ENCODE results near the gene LTBP1. TPM values are rescaled to one million over a fixed set of nuclear protein-coding genes. Genes with fewer than 3 reads are reported as not detected.

LTBP1 gene
- total RNA-seq, 6 experiments from 2014 or later: 260 to 409 (median 335) TPM

- H3K27ac Mint-ChIP-seq: no peak overlapping the region
- H3K4me1 Mint-ChIP-seq (ENCODE audit: low read depth): peaks cover 32% of the 10 kb centered on the region
- H3K36me3 Mint-ChIP-seq (ENCODE audit: low read depth): peaks cover 44% of the 10 kb centered on the region
- H3K27me3 Mint-ChIP-seq (ENCODE audit: insufficient read depth): peaks cover 5% of the 10 kb centered on the region; the same call in 1 of the 2 replicates
- TF ChIP-seq, protein P1, sequence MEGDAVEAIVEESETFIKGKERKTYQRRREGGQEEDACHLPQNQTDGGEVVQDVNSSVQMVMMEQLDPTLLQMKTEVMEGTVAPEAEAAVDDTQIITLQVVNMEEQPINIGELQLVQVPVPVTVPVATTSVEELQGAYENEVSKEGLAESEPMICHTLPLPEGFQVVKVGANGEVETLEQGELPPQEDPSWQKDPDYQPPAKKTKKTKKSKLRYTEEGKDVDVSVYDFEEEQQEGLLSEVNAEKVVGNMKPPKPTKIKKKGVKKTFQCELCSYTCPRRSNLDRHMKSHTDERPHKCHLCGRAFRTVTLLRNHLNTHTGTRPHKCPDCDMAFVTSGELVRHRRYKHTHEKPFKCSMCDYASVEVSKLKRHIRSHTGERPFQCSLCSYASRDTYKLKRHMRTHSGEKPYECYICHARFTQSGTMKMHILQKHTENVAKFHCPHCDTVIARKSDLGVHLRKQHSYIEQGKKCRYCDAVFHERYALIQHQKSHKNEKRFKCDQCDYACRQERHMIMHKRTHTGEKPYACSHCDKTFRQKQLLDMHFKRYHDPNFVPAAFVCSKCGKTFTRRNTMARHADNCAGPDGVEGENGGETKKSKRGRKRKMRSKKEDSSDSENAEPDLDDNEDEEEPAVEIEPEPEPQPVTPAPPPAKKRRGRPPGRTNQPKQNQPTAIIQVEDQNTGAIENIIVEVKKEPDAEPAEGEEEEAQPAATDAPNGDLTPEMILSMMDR (IDR thresholded peaks at IDR 0.05): no peak
- no peak overlapping the region for H3K4me3 Mint-ChIP-seq
- no peak for DNase-seq
- no peaks in the 10 kb centered on the region for H3K9me3 Mint-ChIP-seq
Measured at GRCh38 chr2:33369191-33369590, 422.4 kb downstream of the LTBP1 start.

DNA sequence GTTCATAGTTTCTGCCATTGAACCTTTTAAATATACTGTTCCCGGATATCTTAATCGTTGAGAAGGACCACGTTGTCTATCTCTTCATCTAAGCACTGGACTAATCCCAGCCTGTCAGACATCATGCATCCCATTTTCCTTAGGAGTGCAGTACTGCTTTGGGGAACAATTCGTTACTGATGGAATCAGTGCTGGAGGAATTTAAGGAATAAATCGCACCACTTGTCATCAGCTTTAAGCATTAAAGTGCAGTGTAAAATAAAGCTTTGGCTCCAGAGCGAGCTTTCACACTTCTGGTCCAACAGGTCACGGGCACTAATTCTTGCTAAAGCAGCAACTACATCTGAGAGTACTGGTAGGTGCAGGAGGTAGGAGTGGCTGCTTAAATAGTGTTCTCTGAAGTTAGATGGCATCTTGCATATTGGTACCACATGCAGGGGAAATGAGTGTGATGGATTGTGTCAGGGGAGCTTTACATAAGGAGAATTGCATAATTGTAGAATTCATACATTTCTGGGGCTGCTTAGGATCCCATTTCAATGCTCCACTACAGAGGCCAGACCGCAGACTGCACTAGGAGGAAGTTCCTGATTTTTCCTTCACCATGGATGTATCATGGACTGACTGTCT is 424.0 kb downstream of the LTBP1 start:
- no peaks in the 10 kb centered on the region for H3K9me3 Mint-ChIP-seq
- TF ChIP-seq, protein P1 (IDR thresholded peaks at IDR 0.05): no peak
- no peak overlapping the region for H3K4me3 Mint-ChIP-seq
- peaks cover 2% of the 10 kb centered on the region for H3K27me3 Mint-ChIP-seq (ENCODE audit: insufficient read depth)
- H3K27ac Mint-ChIP-seq: no peak overlapping the region
- H3K36me3 Mint-ChIP-seq (ENCODE audit: low read depth): peaks cover 37% of the 10 kb centered on the region
- DNase-seq: no peak
- peaks cover 33% of the 10 kb centered on the region for H3K4me1 Mint-ChIP-seq (ENCODE audit: low read depth)

- Mint-ChIP-seq H3K36me3 (ENCODE audit: low read depth) (peaks cover 35% of the 10 kb centered on the region), H3K4me3 (no peak overlapping the region), H3K27me3 (ENCODE audit: insufficient read depth) (peaks cover 4% of the 10 kb centered on the region), H3K4me1 (ENCODE audit: low read depth) (peaks cover 30% of the 10 kb centered on the region), H3K27ac (no peak overlapping the region; the same call in 1 of the 2 replicates), H3K9me3 (no peaks in the 10 kb centered on the region)
- no peak for DNase-seq
- TF ChIP-seq, protein P1 (IDR thresholded peaks at IDR 0.05): no peak
Measured at GRCh38 chr2:33371304-33372090, 424.7 kb downstream of the LTBP1 start.

DNA sequence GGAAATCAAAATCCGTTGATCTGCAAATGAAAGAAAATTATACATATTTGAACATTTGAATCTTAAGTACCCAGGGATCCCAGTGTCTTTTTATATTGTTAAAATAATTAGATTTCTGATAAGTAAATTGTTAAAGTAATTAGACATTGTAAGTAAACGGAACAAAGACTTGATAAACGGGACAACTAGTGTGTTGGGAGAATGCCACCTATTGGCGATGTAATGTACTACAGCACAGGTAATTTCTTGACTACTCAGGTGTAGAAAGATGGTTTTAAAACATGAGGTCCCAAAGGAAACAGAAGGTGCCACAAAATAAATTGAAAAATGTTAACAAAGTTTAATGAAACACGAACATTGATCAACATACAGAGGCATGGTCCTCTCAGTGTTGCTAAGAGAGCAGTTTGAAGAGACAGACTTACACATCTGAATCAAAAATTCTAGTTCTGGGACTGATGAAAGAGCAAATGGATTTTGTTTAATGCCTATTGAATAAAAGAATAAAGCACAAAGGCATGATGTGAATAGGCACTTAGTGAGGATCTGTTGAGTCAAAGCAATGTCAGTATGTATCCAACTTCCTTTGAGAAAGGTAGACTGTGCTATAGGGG is 426.3 kb downstream of the LTBP1 start:
- peaks cover 43% of the 10 kb centered on the region for H3K4me1 Mint-ChIP-seq (ENCODE audit: low read depth)
- H3K27me3 Mint-ChIP-seq (ENCODE audit: insufficient read depth): peaks cover 5% of the 10 kb centered on the region
- peaks cover 36% of the 10 kb centered on the region for H3K36me3 Mint-ChIP-seq (ENCODE audit: low read depth)
- no peak for DNase-seq
- H3K27ac Mint-ChIP-seq: peak overlapping the region; percentile 18
- no peaks in the 10 kb centered on the region for H3K9me3 Mint-ChIP-seq
- TF ChIP-seq, protein P1 (IDR thresholded peaks at IDR 0.05): peak; percentile 87
- no peak overlapping the region for H3K4me3 Mint-ChIP-seq

GRCh38 chr2:33373986-33374385 is 427.2 kb downstream of the LTBP1 start:
- peak overlapping the region; percentile 70 for H3K27ac Mint-ChIP-seq
- H3K9me3 Mint-ChIP-seq: no peaks in the 10 kb centered on the region
- peak overlapping the region; percentile 22; the same call in 1 of the 2 replicates for H3K4me3 Mint-ChIP-seq
- peaks cover 5% of the 10 kb centered on the region for H3K27me3 Mint-ChIP-seq (ENCODE audit: insufficient read depth)
- H3K36me3 Mint-ChIP-seq (ENCODE audit: low read depth): peaks cover 41% of the 10 kb centered on the region
- DNase-seq: peak; percentile 75
- H3K4me1 Mint-ChIP-seq (ENCODE audit: low read depth): peaks cover 50% of the 10 kb centered on the region
- TF ChIP-seq, protein P1 (IDR thresholded peaks at IDR 0.05): no peak

Measured in HFFc6 (cell line).